SK-N-SH (cell line): ENCODE measurements around the gene LDAH. TPM values are rescaled to one million over a fixed set of nuclear protein-coding genes. Genes with fewer than 3 reads are reported as not detected.

Source experiments
- CTCF ChIA-PET: fragments of 300-600, 350-600 bp; formaldehyde crosslinking; extraction: SDS; loops from one replicate; lab custom pipeline; 2021; lab: Yijun Ruan, JAX
- POLR2A ChIA-PET: fragments of 350-600 bp; sonication (Branson Sonifier 250); formaldehyde crosslinking; extraction: SDS; loops from one replicate; lab custom pipeline; 2020; ENCODE audit warnings: antibody characterized with exemption, inconsistent platforms; lab: Yijun Ruan, JAX
- DNase-seq: peaks from one replicate; pipeline ENCODE4 v3.0.0; 2012
- H2AFZ ChIP-seq: fragments of 200-600 bp; sonication (generic); 2 replicates; pipeline ENCODE4 v1.8.1; 2016; ENCODE audit warnings: antibody characterized with exemption, mild to moderate bottlenecking, low read depth
- H3F3A ChIP-seq: fragments of 200-600 bp; sonication (generic); replicated peaks from 2 replicates; pipeline ENCODE3; 2016; ENCODE audit warnings: antibody characterized with exemption, mild to moderate bottlenecking; ENCODE audit not compliant: insufficient read depth
- H3K27ac ChIP-seq, 2 experiments: fragments of 200-500 bp in 1 of 2; fragments of 200-600 bp in 1 of 2; sonication (Bioruptor generic) in 1 of 2; sonication (generic), shearing (Covaris generic) in 1 of 2; 2 replicates each; pipeline versions ENCODE4 v1.5.1 to v1.6.1; 2014 to 2016; ENCODE audit warnings: low read depth in 2 of 2, inconsistent platforms in 1 of 2, low read length in 1 of 2, mild to moderate bottlenecking in 1 of 2, mixed read lengths in 1 of 2
- H3K27me3 ChIP-seq: fragments of 200-600 bp; sonication (generic), shearing (Covaris generic); 2 replicates; pipeline ENCODE4 v1.6.1; 2016; ENCODE audit warnings: mixed run types; ENCODE audit not compliant: insufficient read depth
- H3K36me3 ChIP-seq, 2 experiments: fragments of 200-500 bp in 1 of 2; fragments of 200-600 bp in 1 of 2; sonication (Bioruptor generic) in 1 of 2; sonication (generic) in 1 of 2; replicated peaks in 1 of 2; 2 replicates each; pipeline versions ENCODE3 to v1.5.1; 2014 to 2016; ENCODE audit warnings: low read length in 1 of 2, mild to moderate bottlenecking in 1 of 2; ENCODE audit not compliant: insufficient read depth in 2 of 2, control insufficient read depth in 1 of 2
- H3K4me1 ChIP-seq, 2 experiments: fragments of 200-500 bp in 1 of 2; fragments of 200-600 bp in 1 of 2; sonication (Bioruptor generic) in 1 of 2; sonication (generic), shearing (Covaris generic) in 1 of 2; 2 replicates each; pipeline versions ENCODE4 v1.5.1 to v1.6.1; 2014 to 2016; ENCODE audit warnings: low read depth in 1 of 2, low read length in 1 of 2, mixed run types in 1 of 2; ENCODE audit not compliant: insufficient read depth in 2 of 2, control insufficient read depth in 1 of 2
- H3K4me2 ChIP-seq: fragments of 200-600 bp; sonication (generic), shearing (Covaris generic); 2 replicates; pipeline ENCODE4 v1.6.1; 2017; ENCODE audit warnings: mixed run types
- H3K4me3 ChIP-seq, 2 experiments: fragments of 200-500 bp in 1 of 2; fragments of 200-600 bp in 1 of 2; sonication (Bioruptor generic) in 1 of 2; sonication (generic), shearing (Covaris generic) in 1 of 2; 2 replicates each; pipeline versions ENCODE4 v1.5.1 to v1.8.1; 2014 to 2016; ENCODE audit warnings: low read depth in 2 of 2, inconsistent platforms in 1 of 2, low read length in 1 of 2, mild to moderate bottlenecking in 1 of 2, mixed read lengths in 1 of 2, moderate library complexity in 1 of 2
- H3K79me2 ChIP-seq: fragments of 200-600 bp; sonication (generic); 2 replicates; pipeline ENCODE4 v1.8.1; 2017; ENCODE audit warnings: mild to moderate bottlenecking; ENCODE audit not compliant: insufficient read depth
- H3K9ac ChIP-seq: fragments of 200-600 bp; sonication (generic); 2 replicates; pipeline ENCODE4 v1.6.1; 2017; ENCODE audit warnings: mixed run types
- H3K9me2 ChIP-seq: fragments of 200-600 bp; sonication (generic); 2 replicates; pipeline ENCODE4 v1.6.1; 2017; ENCODE audit warnings: mixed run types
- H3K9me3 ChIP-seq: fragments of 200-600 bp; sonication (generic); 2 replicates; pipeline ENCODE4 v1.6.1; 2017; ENCODE audit warnings: mixed run types, mild to moderate bottlenecking, moderate library complexity
- H4K20me1 ChIP-seq: fragments of 200-600 bp; sonication (generic); 2 replicates; pipeline ENCODE4 v1.6.1; 2017; ENCODE audit warnings: mild to moderate bottlenecking, mixed run types; ENCODE audit not compliant: insufficient read depth
- CHD2 ChIP-seq: fragments of 150-350 bp; IDR thresholded peaks from 2 replicates; pipeline ENCODE4 v1.6.1; 2018; ENCODE audit warnings: low read length; ENCODE audit not compliant: partially characterized antibody
- CTCF ChIP-seq: fragments of 200-600 bp; sonication (generic); IDR thresholded peaks from 2 replicates; pipeline ENCODE4 v1.6.1; 2017; ENCODE audit warnings: antibody characterized with exemption, mild to moderate bottlenecking, moderate library complexity
- ELF1 ChIP-seq: IDR thresholded peaks from 2 replicates; pipeline ENCODE4 v1.4.0; 2012
- FOSL2 ChIP-seq: IDR thresholded peaks from 2 replicates; pipeline ENCODE4 v1.4.0; 2012; ENCODE audit warnings: low read depth, mild to moderate bottlenecking, moderate library complexity, borderline replicate concordance
- GATA2 ChIP-seq: sonication (generic); formaldehyde crosslinking; IDR thresholded peaks from 2 replicates; pipeline ENCODE4 v1.5.0; 2020; ENCODE audit warnings: mild to moderate bottlenecking, missing genetic modification reagents
- IRF3 ChIP-seq: fragments of 150-350 bp; IDR thresholded peaks from 2 replicates; pipeline ENCODE4 v1.6.1; 2016; ENCODE audit warnings: mild to moderate bottlenecking, low read depth, low read length
- MAX ChIP-seq: IDR thresholded peaks from 2 replicates; pipeline ENCODE4 v1.4.0; 2012; ENCODE audit warnings: low read depth
- PBX3 ChIP-seq: IDR thresholded peaks from 2 replicates; pipeline ENCODE4; 2012
- POLR2AphosphoS5 ChIP-seq: IDR thresholded peaks from 2 replicates; pipeline ENCODE4 v1.6.1; 2012; ENCODE audit warnings: low read depth, low read length
- RXRA ChIP-seq: IDR thresholded peaks from 2 replicates; pipeline ENCODE4 v1.4.0; 2012; ENCODE audit warnings: low read depth, mild to moderate bottlenecking, borderline replicate concordance
- TAF1 ChIP-seq: IDR thresholded peaks from 2 replicates; pipeline ENCODE4 v1.6.1; 2012; ENCODE audit warnings: low read depth, mild to moderate bottlenecking, low read length, moderate library complexity, borderline replicate concordance
- TCF12 ChIP-seq: IDR thresholded peaks from 2 replicates; pipeline ENCODE4 v1.4.0; 2012
- USF2 ChIP-seq: fragments of 150-350 bp; IDR thresholded peaks from 2 replicates; pipeline ENCODE4 v1.6.1; 2017; ENCODE audit warnings: antibody characterized with exemption, low read length, low read depth, borderline replicate concordance
- YY1 ChIP-seq: IDR thresholded peaks from 2 replicates; pipeline ENCODE4 v1.4.0; 2012; ENCODE audit warnings: low read depth, mild to moderate bottlenecking
- WGBS: methylation state at CpG from one replicate; pipeline ENCODE4 v1.1.6; 2017; ENCODE audit warnings: low lambda C conversion rate; 5-methylcytosine and 5-hydroxymethylcytosine counted together
- polyA plus RNA-seq, 3 experiments: library from polyadenylated mRNA; depleted of rRNA; stranded (reverse); fragments of >200 nt; gene quantifications; 2 replicates each; pipeline ENCODE4 v1.2.3, GENCODE V29; 2012

LDAH gene
- polyA plus RNA-seq, 1 of the 3 experiments (the other 2 are of a cell fraction) = 12.7 TPM

- no peak overlapping the region for H3K9ac ChIP-seq
- TF ChIP-seq IRF3 (no peak), CHD2 (no peak), YY1 (no peak), RXRA (no peak), TCF12 (no peak), POLR2AphosphoS5 (no peak), FOSL2 (no peak), USF2 (no peak), TAF1 (no peak), ELF1 (no peak)
- whole genome bisulfite sequencing = 79% methylated on average over 4 of the region's 4 CpGs
- H2AFZ ChIP-seq = no peak overlapping the region
- H3K36me3 ChIP-seq = peaks cover 0 to 1% of the 10 kb centered on the region in 2 experiments
- ChIA-PET CTCF (interaction anchor here (0.8 to 1.8 kb wide), 5 partner anchors 16 to 161 kb away, joined by 3 to 13 read pairs (median 3); no protein-coding TSS in a partner anchor), POLR2A (no interaction called here)
- H4K20me1 ChIP-seq = no peaks in the 10 kb centered on the region; the same call in 1 of the 2 replicates
- H3K27ac ChIP-seq = peak overlapping the region in 1 of 2 experiments; percentile 70; a peak in 2 of 4 replicates
- H3K9me3 ChIP-seq = no peaks in the 10 kb centered on the region
- H3K79me2 ChIP-seq = peaks cover 15% of the 10 kb centered on the region; the same call in 1 of the 2 replicates
- H3F3A ChIP-seq = peaks cover 3% of the 10 kb centered on the region
- no peak overlapping the region for H3K4me3 ChIP-seq
- H3K4me2 ChIP-seq = no peak overlapping the region
- H3K27me3 ChIP-seq = no peaks in the 10 kb centered on the region
- H3K4me1 ChIP-seq = peaks cover 0 to 13% of the 10 kb centered on the region in 2 experiments; a peak in 2 of 4 replicates
- no peaks in the 10 kb centered on the region for H3K9me2 ChIP-seq
- DNase-seq = peak; percentile 56
These were observed 19.6 kb downstream of the LDAH start for GRCh38 chr2:20803226-20803682.

GRCh38 chr2:20797096-20797495 lies 25.8 kb downstream of the LDAH start:
- Histone ChIP-seq H3F3A (no peaks in the 10 kb centered on the region), H3K4me2 (no peak overlapping the region), H3K9me2 (no peaks in the 10 kb centered on the region), H3K79me2 (0 out of 2 replicates have a peak, but pooled peaks cover 4% of the 10 kb centered on the region), H2AFZ (no peak overlapping the region), H3K27me3 (no peaks in the 10 kb centered on the region), H4K20me1 (no peaks in the 10 kb centered on the region), H3K36me3 (peaks cover 5 to 27% of the 10 kb centered on the region in 2 experiments), H3K27ac (no peak overlapping the region), H3K4me1 (no peaks in the 10 kb centered on the region), H3K9me3 (no peaks in the 10 kb centered on the region), H3K4me3 (no peak overlapping the region), H3K9ac (no peak overlapping the region)
- ChIA-PET POLR2A (interaction anchor here (0.6 kb wide), 1 partner anchor 26 kb away, joined by 3 read pairs; the partner anchor contains the start of gene LDAH), CTCF (interaction anchor here (0.7 to 2.6 kb wide), 6 partner anchors 16 to 373 kb away, joined by 3 to 10 read pairs (median 4); no protein-coding TSS in a partner anchor)
- TF ChIP-seq PBX3 (no peak), MAX (no peak), FOSL2 (no peak), CTCF (no peak), GATA2 (CRISPR knock-in tag) (no peak), IRF3 (no peak)
- no peak for DNase-seq
- WGBS = 90% methylated on average over 3 of the region's 3 CpGs
